ENCODE results near the gene SI. TPM values are rescaled to one million over a fixed set of nuclear protein-coding genes. Genes with fewer than 3 reads are reported as not detected.
"Not testable (repeated sequence)": the region's sequence is repeated elsewhere in the genome, so short reads cannot be mapped to it uniquely, and the experiment has no call there.

Gene SI
- total and polyA plus RNA-seq, 2 experiments from 2014 or later = 8.2 to 78.4 TPM

GRCh38 chr3:164962610-164963009 is 115.7 kb downstream of the SI start:
- Histone ChIP-seq H3K4me3 (no peak overlapping the region), H4K20me1 (ENCODE audit: insufficient read depth, poor library complexity, severe bottlenecking) (no peaks in the 10 kb centered on the region)
- 86% methylated on average over 6 of the region's 6 CpGs for WGBS (ENCODE audit: low lambda C conversion rate, missing lambda C conversion rate)

GRCh38 chr3:164952966-164953365 is 125.3 kb downstream of the SI start:
- Histone ChIP-seq H3K9me3 (ENCODE audit: low read depth) (no peaks in the 10 kb centered on the region), H3K4me2 (no peak overlapping the region), H3K9me2 (replicated peaks; ENCODE audit: insufficient read depth) (no peaks in the 10 kb centered on the region), H4K20me1 (ENCODE audit: insufficient read depth, poor library complexity, severe bottlenecking) (no peaks in the 10 kb centered on the region), H3K27ac (no peak overlapping the region), H3K4me1 (ENCODE audit: insufficient read depth) (no peaks in the 10 kb centered on the region), H3K27me3 (no peaks in the 10 kb centered on the region), H3K79me2 (no peaks in the 10 kb centered on the region), H3K36me3 (replicated peaks; ENCODE audit: insufficient read depth, low read depth) (no peaks in the 10 kb centered on the region), H2AFZ (no peak overlapping the region), H3K4me3 (no peak overlapping the region)
- 97% methylated on average over 3 of the region's 3 CpGs for WGBS (ENCODE audit: low lambda C conversion rate, missing lambda C conversion rate)
- TF ChIP-seq EZH2phosphoT487 (IDR thresholded peaks at IDR 0.05; ENCODE audit: low read depth, severe bottlenecking, unreplicated experiment) (no peak), CTCF (IDR thresholded peaks at IDR 0.05; ENCODE audit: poor library complexity) (no peak), EZH2 (IDR thresholded peaks at IDR 0.05; ENCODE audit: borderline replicate concordance) (no peak)
- DNase-seq (ENCODE audit: low spot score) = no peak

More at GRCh38 chr3:164962610-164963009, 115.7 kb downstream of the SI start:
- H3K9me3 ChIP-seq (ENCODE audit: low read depth) = no peaks in the 10 kb centered on the region
- H3K79me2 ChIP-seq = no peaks in the 10 kb centered on the region
- no peaks in the 10 kb centered on the region for H3K27me3 ChIP-seq
- H3K4me2 ChIP-seq = no peak overlapping the region
- no peak overlapping the region for H3K27ac ChIP-seq
- no peaks in the 10 kb centered on the region for H3K4me1 ChIP-seq (ENCODE audit: insufficient read depth)
- no peak for DNase-seq (ENCODE audit: low spot score)
- TF ChIP-seq EZH2phosphoT487 (IDR thresholded peaks at IDR 0.05; ENCODE audit: low read depth, severe bottlenecking, unreplicated experiment) (no peak), CTCF (IDR thresholded peaks at IDR 0.05; ENCODE audit: poor library complexity) (no peak), EZH2 (IDR thresholded peaks at IDR 0.05; ENCODE audit: borderline replicate concordance) (no peak)
- H3K9me2 ChIP-seq (replicated peaks; ENCODE audit: insufficient read depth) = no peaks in the 10 kb centered on the region
- H2AFZ ChIP-seq = no peak overlapping the region
- no peaks in the 10 kb centered on the region for H3K36me3 ChIP-seq (replicated peaks; ENCODE audit: insufficient read depth, low read depth)

- H3K4me1 ChIP-seq (ENCODE audit: insufficient read depth); H3K4me3 ChIP-seq; H3K79me2 ChIP-seq; H3K9me2 ChIP-seq (replicated peaks; ENCODE audit: insufficient read depth); H3K27ac ChIP-seq; H3K27me3 ChIP-seq; H3K9me3 ChIP-seq (ENCODE audit: low read depth); H3K4me2 ChIP-seq; H3K36me3 ChIP-seq (replicated peaks; ENCODE audit: insufficient read depth, low read depth); H2AFZ ChIP-seq; H4K20me1 ChIP-seq (ENCODE audit: insufficient read depth, poor library complexity, severe bottlenecking); DNase-seq (ENCODE audit: low spot score): not testable (repeated sequence)
- WGBS (ENCODE audit: low lambda C conversion rate, missing lambda C conversion rate) = 92% methylated on average over 7 of the region's 7 CpGs
Observed at GRCh38 chr3:164951403-164951802, 126.9 kb downstream of the SI start.

GRCh38 chr3:164940745-164941144 is 137.6 kb downstream of the SI start:
- DNase-seq (ENCODE audit: low spot score) = no peak
- H3K4me1 ChIP-seq (ENCODE audit: insufficient read depth) = no peaks in the 10 kb centered on the region
- H3K4me2 ChIP-seq = no peak overlapping the region
- WGBS (ENCODE audit: low lambda C conversion rate, missing lambda C conversion rate) = 42% methylated on average over 1 of the region's 1 CpG
- H3K4me3 ChIP-seq = no peak overlapping the region
- no peaks in the 10 kb centered on the region for H3K27me3 ChIP-seq
- no peaks in the 10 kb centered on the region for H3K9me3 ChIP-seq (ENCODE audit: low read depth)
- H3K36me3 ChIP-seq (replicated peaks; ENCODE audit: insufficient read depth, low read depth) = no peaks in the 10 kb centered on the region
- no peak for TF ChIP-seq EZH2 (IDR thresholded peaks at IDR 0.05; ENCODE audit: borderline replicate concordance)
- no peak for TF ChIP-seq EZH2phosphoT487 (IDR thresholded peaks at IDR 0.05; ENCODE audit: low read depth, severe bottlenecking, unreplicated experiment)
- TF ChIP-seq CTCF (IDR thresholded peaks at IDR 0.05; ENCODE audit: poor library complexity) = no peak
- no peak overlapping the region for H3K27ac ChIP-seq
- no peaks in the 10 kb centered on the region for H4K20me1 ChIP-seq (ENCODE audit: insufficient read depth, poor library complexity, severe bottlenecking)
- H3K9me2 ChIP-seq (replicated peaks; ENCODE audit: insufficient read depth) = no peaks in the 10 kb centered on the region
- H2AFZ ChIP-seq = no peak overlapping the region
- no peaks in the 10 kb centered on the region for H3K79me2 ChIP-seq

Data from hepatocyte (in vitro differentiated cells).